KOPT-K1 (cell line): Measurements from ENCODE around the gene F3.

Experiments used
- H3K27ac ChIP-seq: fragments of 200-600 bp; sonication (generic); 2 replicates; pipeline ENCODE4 v1.5.1; 2016; ENCODE audit warnings: antibody characterized with exemption, mild to moderate bottlenecking, low read depth, low read length; ENCODE audit not compliant: poor library complexity, severe bottlenecking
- H3K36me3 ChIP-seq: fragments of 200-600 bp; sonication (generic); 2 replicates; pipeline ENCODE4 v1.5.1; 2017; ENCODE audit warnings: antibody characterized with exemption, mild to moderate bottlenecking, low read length, moderate library complexity; ENCODE audit not compliant: insufficient read depth
- H3K9me3 ChIP-seq: fragments of 200-600 bp; sonication (generic); 2 replicates; pipeline ENCODE4 v1.5.1; 2017; ENCODE audit warnings: antibody characterized with exemption, low read length, mild to moderate bottlenecking; ENCODE audit not compliant: insufficient read depth, poor library complexity, severe bottlenecking

Gene F3

DNA sequence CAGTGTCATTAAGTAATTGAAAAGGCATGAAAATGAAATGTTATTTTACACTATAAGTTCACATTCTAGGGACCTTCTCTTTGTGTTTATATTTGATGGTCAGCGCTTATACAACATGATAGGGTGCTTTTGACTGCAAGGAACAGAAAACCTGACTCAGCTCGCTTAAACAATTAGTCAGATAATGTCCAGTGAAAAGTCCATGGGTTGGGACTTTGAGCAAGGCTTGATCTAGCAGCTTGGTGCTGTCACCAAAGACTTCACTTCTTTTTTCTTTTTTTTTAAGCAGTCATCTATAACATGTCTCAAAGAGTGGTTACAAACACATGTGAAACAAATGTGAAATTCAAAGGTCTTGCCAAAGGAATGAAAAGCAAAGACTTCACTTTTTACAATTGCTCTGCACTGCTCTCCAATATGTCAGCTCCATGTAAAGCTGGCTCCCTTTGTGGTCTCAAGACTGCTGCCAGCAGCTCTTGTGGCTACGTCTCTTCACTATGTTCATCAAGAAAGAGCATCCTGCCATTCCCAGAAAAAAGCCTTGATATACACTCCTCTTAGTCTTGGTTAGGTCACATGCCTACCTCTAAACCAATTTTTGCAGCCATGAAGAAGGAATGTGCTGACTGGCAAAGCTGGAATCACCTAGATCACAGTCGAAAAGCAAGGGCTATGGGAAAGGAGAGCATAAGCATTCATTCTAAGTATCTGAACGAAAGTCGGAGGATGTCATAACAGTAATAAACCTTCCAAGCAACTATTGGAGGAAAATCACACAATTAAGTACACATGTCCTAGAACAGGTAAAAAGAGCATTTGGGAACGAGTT lies 15.2 kb downstream of the F3 start:
- H3K27ac ChIP-seq = no peak overlapping the region
- no peaks in the 10 kb centered on the region for H3K36me3 ChIP-seq

DNA sequence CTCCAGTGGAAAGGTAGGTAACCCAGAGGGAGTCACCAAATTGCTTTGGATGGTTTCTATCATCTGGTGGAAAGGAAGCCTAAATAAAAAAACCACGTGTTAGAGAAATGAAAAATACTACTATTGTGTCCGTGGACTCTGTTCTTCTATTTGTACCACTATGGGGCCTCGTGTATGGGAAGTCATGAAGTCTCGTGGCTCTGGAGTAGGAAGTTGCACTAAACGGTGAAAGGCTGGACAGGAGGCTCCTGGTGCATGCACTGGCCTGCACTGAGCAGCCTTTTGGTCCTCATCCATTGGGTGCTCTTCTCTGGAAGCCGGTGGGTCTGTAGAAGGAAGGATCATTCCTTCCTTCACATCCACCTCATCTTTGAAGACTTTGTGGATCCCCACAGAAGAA lies 17.0 kb downstream of the F3 start:
- Histone ChIP-seq H3K27ac (no peak overlapping the region), H3K36me3 (no peaks in the 10 kb centered on the region; the same call in 1 of the 2 replicates), H3K9me3 (no peaks in the 10 kb centered on the region)

More for the DNA sequence above, 15.2 kb downstream of the F3 start:
- no peaks in the 10 kb centered on the region for H3K9me3 ChIP-seq

DNA sequence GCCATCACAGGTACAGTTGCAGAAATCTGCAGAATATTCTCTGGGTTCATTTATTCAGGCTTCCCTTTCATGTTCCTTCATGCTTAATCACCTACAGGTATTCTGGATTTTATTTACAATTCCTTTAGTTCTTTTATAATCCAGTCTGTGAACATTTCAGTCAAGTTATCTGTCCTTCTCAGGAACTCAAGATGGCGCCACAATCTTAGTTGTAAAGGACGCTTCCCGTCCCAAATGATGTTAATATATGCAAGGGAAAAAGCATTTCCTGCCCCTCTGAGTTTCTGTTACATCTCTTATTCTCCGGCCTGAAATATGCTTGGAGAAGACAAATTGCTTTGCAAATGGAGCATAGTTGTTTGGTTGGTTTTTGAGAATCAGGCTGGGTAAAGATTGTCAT lies 19.3 kb downstream of the F3 start:
- Histone ChIP-seq H3K36me3 (peaks cover 19% of the 10 kb centered on the region; the same call in 1 of the 2 replicates), H3K27ac (no peak overlapping the region), H3K9me3 (no peaks in the 10 kb centered on the region)

DNA sequence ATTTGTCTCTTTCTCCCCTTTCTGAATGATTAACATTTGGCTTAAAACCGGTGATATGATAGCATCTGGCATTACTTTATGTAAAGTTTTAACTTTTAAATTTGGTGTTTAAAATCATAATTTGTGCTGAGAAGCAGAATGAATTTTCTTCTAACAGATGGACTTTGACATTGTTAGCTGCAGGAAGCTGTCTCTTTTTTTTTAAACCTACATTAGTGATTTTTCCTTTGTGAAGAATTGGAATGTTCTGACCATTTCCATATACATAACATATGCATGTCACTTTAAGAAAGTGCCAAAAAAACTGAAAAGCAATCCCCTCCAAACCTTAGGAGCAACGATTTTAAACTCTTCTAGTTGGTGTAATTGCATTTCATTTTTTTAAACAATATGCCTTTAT lies 22.2 kb downstream of the F3 start:
- Histone ChIP-seq H3K36me3 (peaks cover 42% of the 10 kb centered on the region), H3K9me3 (no peaks in the 10 kb centered on the region), H3K27ac (no peak overlapping the region)

DNA sequence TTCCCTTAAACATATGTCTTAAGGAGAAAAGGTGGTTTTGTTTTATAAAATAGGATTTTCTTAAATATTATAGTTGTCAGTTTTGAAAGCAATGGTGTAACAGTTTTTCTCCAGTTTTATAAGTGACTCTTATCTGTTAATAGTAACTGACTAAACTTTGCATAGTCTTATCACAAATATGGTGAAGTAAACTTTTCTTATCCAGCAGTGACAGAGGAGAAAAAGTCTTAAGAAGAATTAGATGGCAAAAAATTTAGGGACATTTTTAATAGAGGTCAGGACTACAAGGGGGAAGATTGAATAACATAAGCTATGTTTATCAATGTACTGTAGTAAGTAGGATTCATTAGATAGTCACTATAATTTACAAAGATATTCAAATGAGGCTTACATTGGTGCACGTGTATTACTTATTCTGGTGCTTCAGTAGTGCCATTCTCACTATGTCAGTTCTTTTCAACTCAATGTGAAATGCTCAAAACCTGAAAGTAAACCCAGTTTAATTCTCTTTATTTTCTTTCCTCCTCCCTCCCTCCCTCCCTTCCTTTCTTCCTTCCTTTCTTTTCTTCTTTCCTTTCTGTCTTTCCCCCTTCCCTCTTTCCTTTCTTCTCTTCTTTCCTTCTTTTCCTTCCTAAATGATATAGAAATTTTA lies 26.1 kb downstream of the F3 start:
- no peaks in the 10 kb centered on the region for H3K9me3 ChIP-seq

DNA sequence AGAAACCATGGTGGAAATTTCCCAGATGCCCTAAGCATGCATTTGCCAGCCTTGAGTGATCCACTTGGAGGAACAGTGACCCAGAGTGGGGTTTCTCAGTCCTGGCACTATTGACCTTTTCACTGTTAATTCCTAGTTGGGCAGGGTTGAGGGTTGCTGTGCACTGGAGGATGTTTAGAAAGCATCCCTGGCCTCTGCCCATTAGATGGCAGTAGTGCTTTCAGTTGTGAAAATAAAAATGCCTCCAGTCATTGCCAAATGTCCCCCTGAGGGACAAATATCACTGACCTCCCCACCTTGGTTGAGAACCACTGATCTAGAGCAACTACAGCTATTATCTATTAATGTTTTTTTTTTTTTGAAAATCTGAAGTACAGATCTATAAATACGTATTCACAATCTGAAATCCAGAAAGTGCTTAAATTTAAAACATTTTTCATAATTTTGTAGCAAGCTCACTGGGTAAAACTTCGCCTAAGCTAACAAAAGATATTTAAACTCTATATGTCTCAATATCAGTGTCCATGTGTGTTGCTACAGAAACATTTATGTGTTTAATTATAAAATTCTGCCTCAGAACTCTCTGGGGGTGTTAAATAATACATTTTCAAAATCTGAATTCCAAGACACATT lies 27.3 kb downstream of the F3 start:
- Histone ChIP-seq H3K36me3 (peaks cover 50% of the 10 kb centered on the region), H3K27ac (no peak overlapping the region), H3K9me3 (no peaks in the 10 kb centered on the region)

More for the DNA sequence above, 26.1 kb downstream of the F3 start:
- peaks cover 50% of the 10 kb centered on the region for H3K36me3 ChIP-seq
- H3K27ac ChIP-seq = no peak overlapping the region

DNA sequence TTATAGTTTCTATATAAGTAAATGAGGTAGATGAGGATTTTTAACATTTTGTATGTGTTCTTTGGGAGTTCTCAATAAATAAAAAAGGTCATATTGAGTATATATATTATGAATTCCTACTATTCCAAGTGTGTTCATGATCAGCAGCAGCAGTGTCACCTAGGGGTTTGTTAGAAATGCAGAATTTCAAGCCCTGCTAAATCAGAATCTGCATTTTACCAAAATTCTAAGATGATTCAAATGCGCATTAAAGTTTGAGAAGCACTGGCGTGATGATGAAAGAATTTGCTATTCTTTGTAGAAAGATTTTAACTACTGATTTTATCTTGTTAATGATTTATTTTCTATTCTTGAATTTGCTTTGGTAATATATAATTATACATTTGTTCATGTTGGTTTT lies 28.7 kb downstream of the F3 start:
- no peaks in the 10 kb centered on the region for H3K9me3 ChIP-seq
- no peak overlapping the region for H3K27ac ChIP-seq
- H3K36me3 ChIP-seq = peaks cover 36% of the 10 kb centered on the region

DNA sequence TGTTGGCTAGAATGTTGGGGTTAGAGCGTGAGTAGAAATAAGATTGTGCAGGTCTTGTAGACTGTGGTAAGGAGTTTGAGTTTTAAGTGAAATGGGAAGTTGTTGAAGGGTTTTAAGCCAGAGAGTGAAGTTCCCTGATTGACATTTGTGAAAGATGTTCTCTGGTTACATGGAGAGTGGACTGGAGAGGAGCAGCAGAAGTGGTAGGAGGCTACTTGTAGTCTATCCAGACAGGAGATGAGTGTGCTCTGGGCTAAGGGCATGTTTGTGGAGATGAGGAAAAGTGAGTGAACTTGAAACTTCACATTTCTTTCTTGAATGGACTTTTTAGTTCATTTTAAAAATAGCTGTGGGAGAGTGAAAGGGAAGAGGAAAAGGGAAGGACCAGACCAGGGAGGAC lies 37.0 kb downstream of the F3 start:
- Histone ChIP-seq H3K9me3 (no peaks in the 10 kb centered on the region), H3K36me3 (peaks cover 62% of the 10 kb centered on the region), H3K27ac (no peak overlapping the region)

DNA sequence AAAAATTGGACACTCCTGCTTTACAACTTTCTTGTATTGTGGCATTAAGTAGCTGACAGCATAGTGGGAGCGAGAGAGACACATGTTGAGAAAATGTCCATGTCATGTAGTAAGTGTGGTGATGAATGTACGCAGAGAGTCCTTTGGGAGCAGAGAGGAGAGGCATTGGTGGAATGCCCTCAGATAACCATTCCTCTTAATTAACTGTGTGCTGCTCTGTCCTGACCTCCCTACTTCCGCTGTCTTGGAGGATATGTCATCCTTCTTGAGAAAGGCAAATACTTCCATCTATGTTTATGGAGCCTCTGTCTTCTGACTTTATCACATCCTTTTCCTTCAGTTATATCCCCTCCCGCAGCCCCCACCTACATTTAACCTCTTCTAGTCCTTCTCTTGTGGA lies 38.4 kb downstream of the F3 start:
- no peak overlapping the region for H3K27ac ChIP-seq
- peaks cover 76% of the 10 kb centered on the region for H3K36me3 ChIP-seq
- no peaks in the 10 kb centered on the region for H3K9me3 ChIP-seq

DNA sequence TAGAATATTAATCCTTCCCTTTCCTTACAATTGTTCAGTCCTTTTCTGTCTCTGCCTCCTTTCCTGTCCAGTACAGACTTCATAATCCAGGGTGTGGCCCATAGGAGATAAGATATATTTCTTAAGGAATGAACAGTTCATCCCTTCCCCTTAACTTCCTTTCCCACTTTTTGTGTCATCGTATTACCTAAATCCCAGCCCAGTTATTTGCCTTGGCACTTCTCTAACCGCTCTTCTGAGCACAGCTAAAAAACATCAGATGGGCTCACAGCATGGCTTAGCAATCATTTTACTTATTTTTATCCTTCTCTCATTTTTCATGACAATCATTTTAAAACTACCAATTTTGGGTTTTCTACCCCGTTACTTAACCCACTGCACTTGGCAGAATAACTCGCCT lies 39.6 kb downstream of the F3 start:
- Histone ChIP-seq H3K27ac (no peak overlapping the region), H3K36me3 (peaks cover 85% of the 10 kb centered on the region), H3K9me3 (no peaks in the 10 kb centered on the region)

DNA sequence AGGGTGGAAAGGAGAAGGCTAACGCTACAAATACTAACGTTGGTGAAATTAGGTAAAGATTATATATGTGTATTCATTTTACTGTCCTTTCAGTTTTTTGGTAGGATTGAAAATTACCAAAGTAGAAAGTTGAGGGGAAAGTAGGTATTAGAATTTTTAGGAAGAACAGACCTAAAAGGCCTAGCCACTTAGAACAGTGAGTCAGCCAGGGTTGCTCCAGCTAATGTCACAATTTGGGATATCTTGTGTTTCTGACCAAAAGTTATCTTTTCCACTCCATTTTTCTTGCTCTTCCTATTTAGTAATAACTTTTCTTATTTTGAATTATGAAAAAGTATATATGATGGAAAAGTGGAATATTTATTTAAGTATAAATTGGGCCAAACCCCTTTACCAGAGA lies 40.1 kb downstream of the F3 start:
- peaks cover 83% of the 10 kb centered on the region for H3K36me3 ChIP-seq
- no peak overlapping the region for H3K27ac ChIP-seq
- H3K9me3 ChIP-seq = no peaks in the 10 kb centered on the region

DNA sequence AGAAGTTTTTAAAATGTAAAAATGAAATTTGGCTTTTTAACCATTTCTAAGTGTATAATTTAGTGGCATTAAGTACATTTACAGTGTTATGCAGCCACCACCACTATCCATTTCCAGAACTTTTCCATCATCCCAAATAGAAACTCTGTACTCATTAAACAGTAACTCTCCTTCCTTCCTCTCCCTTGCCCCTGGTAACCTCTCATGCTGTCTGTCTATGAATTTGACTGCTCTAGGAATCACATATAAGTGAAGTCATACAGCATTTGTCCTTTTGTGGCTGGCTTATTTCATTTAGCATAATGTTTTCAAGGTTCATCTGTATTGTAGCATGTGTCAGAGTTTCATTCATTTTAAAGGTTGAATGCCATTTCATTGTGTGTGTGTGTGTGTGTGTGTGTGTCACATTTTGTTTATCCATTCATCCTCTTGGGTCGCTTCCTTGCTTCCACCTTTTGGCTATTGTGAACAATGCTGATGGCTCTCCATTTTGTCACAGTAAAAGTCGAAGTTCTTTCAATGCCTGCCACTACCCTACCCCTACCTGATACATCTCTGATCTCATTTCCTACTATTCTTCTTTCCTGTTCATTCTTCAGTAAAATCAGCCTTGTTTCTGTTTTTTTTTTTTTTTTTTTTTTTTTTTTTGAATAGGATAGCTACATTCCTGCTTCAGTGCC lies 45.3 kb downstream of the F3 start:
- Histone ChIP-seq H3K27ac (no peak overlapping the region), H3K36me3 (peaks cover 67% of the 10 kb centered on the region), H3K9me3 (peaks cover 15% of the 10 kb centered on the region)

DNA sequence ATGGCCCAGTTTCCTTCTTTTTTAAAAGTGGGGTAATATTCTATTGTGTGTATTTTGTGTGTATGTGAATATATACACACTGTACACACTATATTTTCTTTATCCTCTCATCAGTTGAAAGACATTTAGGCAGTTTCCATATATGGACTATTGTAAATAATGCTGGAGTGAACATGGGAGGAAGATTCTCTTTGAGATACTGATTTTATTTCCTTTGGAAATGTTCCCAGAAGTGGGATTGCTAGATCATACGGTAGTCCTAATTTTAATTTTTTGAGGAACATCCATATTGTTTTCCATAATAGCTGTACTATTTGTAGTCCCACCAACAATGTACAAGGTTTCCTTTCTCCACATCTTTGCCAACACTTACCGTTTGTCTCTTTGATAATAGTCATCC lies 51.0 kb downstream of the F3 start:
- H3K36me3 ChIP-seq = peaks cover 68% of the 10 kb centered on the region
- H3K9me3 ChIP-seq = peaks cover 15% of the 10 kb centered on the region

DNA sequence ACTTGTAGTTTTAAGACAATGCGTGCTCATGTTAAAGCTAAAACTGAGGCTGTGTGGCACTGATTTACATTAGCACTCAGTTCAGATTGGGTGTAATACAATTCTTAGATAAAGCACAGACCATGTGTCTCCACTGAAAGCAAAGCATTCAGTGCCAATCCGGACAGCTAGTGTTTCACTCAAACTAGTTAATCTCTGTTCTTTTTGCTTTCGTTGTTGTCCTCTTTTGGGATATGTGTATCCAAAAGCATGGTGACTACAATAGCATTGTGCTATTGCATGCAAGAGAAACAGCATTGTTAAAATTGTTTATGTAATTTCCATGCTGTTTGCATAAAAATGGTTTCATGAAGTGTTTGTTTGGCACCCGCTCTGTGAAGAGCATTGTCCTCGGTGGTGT lies 54.6 kb downstream of the F3 start:
- Histone ChIP-seq H3K36me3 (peaks cover 66% of the 10 kb centered on the region), H3K9me3 (peaks cover 6% of the 10 kb centered on the region), H3K27ac (no peak overlapping the region)

More for the DNA sequence above, 51.0 kb downstream of the F3 start:
- H3K27ac ChIP-seq = no peak overlapping the region

DNA sequence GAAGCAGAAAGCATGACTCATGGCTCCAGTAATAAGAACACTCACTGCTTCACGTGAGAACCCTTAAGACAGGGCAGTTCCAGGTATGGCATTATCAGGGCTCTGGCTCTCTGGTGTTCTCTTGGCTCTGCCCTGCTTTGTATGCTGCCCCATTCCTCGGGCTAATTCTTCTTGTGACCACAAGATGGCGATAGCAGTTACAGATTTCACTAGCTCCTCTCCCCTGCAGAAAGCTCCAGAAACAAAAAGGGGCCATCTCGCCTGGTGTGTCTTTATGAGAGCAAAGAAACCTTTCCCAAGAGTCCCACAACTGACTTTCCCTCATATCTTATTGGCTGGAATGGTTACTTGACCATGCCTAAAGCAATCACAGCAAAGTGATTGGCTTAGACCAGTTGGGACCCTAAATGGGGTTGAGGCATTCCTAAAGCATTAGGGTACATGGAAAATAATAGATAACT lies 60.1 kb downstream of the F3 start:
- H3K27ac ChIP-seq = no peak overlapping the region
- H3K36me3 ChIP-seq = peaks cover 62% of the 10 kb centered on the region
- H3K9me3 ChIP-seq = no peaks in the 10 kb centered on the region
